Activated CD4-positive, alpha-beta memory T cell treated with anti-CD3 and anti-CD28 coated beads, Interleukin-2, amount 10 ng/mL, durations not matched to agents 7 days and 5 days (primary cell): Measurements from ENCODE around the gene PREX1. TPM values are rescaled to one million over a fixed set of nuclear protein-coding genes. Genes with fewer than 3 reads are reported as not detected.

Source experiments
- CTCF ChIA-PET: fragments of 350-600 bp; sonication (Branson Sonifier 250); formaldehyde crosslinking; loops from one replicate; lab custom pipeline; 2021; ENCODE audit warnings: antibody characterized with exemption, inconsistent platforms; lab: Charles Lee
- POLR2A ChIA-PET: fragments of 350-600 bp; sonication (Branson Sonifier 250); formaldehyde crosslinking; loops from one replicate; lab custom pipeline; 2021; ENCODE audit warnings: antibody characterized with exemption; lab: Charles Lee
- DNase-seq: peaks from one replicate; pipeline ENCODE4 v3.0.0-alpha.2; 2020
- H3K27ac Mint-ChIP-seq: one replicate; pipeline ENCODE4 v1.8.0; 2021; ENCODE audit warnings: mild to moderate bottlenecking, mixed read lengths
- H3K27me3 Mint-ChIP-seq: one replicate; pipeline ENCODE4 v1.8.0; 2021; ENCODE audit warnings: mixed read lengths
- H3K36me3 Mint-ChIP-seq: one replicate; pipeline ENCODE4 v1.8.0; 2021; ENCODE audit warnings: low read depth, mixed read lengths
- H3K4me1 Mint-ChIP-seq: one replicate; pipeline ENCODE4 v1.8.0; 2021; ENCODE audit warnings: mixed read lengths
- H3K4me3 Mint-ChIP-seq: one replicate; pipeline ENCODE4 v1.8.0; 2021; ENCODE audit warnings: mild to moderate bottlenecking, mixed read lengths
- H3K9me3 Mint-ChIP-seq: one replicate; pipeline ENCODE4 v1.8.0; 2021; ENCODE audit warnings: mixed read lengths
- total RNA-seq, 2 experiments: library from RNA; stranded (reverse); gene quantifications; one replicate each; pipeline ENCODE4 v1.2.3, GENCODE V29; 2021

The PREX1 gene
- total RNA-seq, 2 experiments from 2014 or later = 158 to 160 TPM

GRCh38 chr20:48717095-48717672 lies 110.6 kb downstream of the PREX1 start:
- Mint-ChIP-seq H3K36me3 (peaks cover 74% of the 10 kb centered on the region), H3K27ac (peak overlapping the region; percentile 95), H3K4me1 (peaks cover 91% of the 10 kb centered on the region), H3K27me3 (no peaks in the 10 kb centered on the region), H3K4me3 (peak overlapping the region; percentile 19), H3K9me3 (peaks cover 2% of the 10 kb centered on the region)
- no peak for DNase-seq
- CTCF ChIA-PET = interaction anchor here (0.8 to 1.7 kb wide), 5 partner anchors 14 to 160 kb away, joined by 3 to 5 read pairs (median 4); no protein-coding TSS in a partner anchor
- POLR2A ChIA-PET = interaction anchor here (0.6 to 5.2 kb wide), 12 partner anchors 11 to 110 kb away, joined by 3 to 38 read pairs (median 5); partner anchors contain the start of gene PREX1

- no peak for DNase-seq
- POLR2A ChIA-PET = interaction anchor here (0.7 to 5.2 kb wide), 16 partner anchors 8 to 111 kb away, joined by 3 to 38 read pairs (median 4); partner anchors contain the start of gene PREX1
- peak overlapping the region; percentile 95 for H3K27ac Mint-ChIP-seq
- H3K36me3 Mint-ChIP-seq = peaks cover 74% of the 10 kb centered on the region
- peaks cover 2% of the 10 kb centered on the region for H3K9me3 Mint-ChIP-seq
- H3K4me1 Mint-ChIP-seq = peaks cover 90% of the 10 kb centered on the region
- H3K4me3 Mint-ChIP-seq = peak overlapping the region; percentile 46
- H3K27me3 Mint-ChIP-seq = no peaks in the 10 kb centered on the region
- CTCF ChIA-PET = interaction anchor here (0.8 to 1.7 kb wide), 7 partner anchors 13 to 160 kb away, joined by 3 to 5 read pairs (median 4); no protein-coding TSS in a partner anchor
Observed at GRCh38 chr20:48716541-48716940, 111.3 kb downstream of the PREX1 start.

GRCh38 chr20:48716086-48716485 lies 111.7 kb downstream of the PREX1 start:
- Mint-ChIP-seq H3K4me3 (peak overlapping the region; percentile 46), H3K27me3 (no peaks in the 10 kb centered on the region), H3K36me3 (peaks cover 74% of the 10 kb centered on the region), H3K27ac (peak overlapping the region; percentile 95), H3K9me3 (peaks cover 2% of the 10 kb centered on the region), H3K4me1 (peaks cover 85% of the 10 kb centered on the region)
- ChIA-PET CTCF (interaction anchor here (0.8 to 1.7 kb wide), 6 partner anchors 13 to 161 kb away, joined by 3 to 4 read pairs (median 4); no protein-coding TSS in a partner anchor), POLR2A (interaction anchor here (0.6 to 5.2 kb wide), 15 partner anchors 9 to 111 kb away, joined by 3 to 38 read pairs (median 4); partner anchors contain the start of gene PREX1)
- peak; percentile 82 for DNase-seq

- Mint-ChIP-seq H3K9me3 (peaks cover 2% of the 10 kb centered on the region), H3K4me1 (peaks cover 77% of the 10 kb centered on the region), H3K36me3 (peaks cover 73% of the 10 kb centered on the region), H3K27ac (peak overlapping the region; percentile 48), H3K27me3 (no peaks in the 10 kb centered on the region), H3K4me3 (no peak overlapping the region)
- CTCF ChIA-PET = interaction anchor here (1.1 to 1.2 kb wide), 2 partner anchors 25 to 57 kb away, joined by 4 to 5 read pairs; no protein-coding TSS in a partner anchor
- no peak for DNase-seq
- POLR2A ChIA-PET = interaction anchor here (0.8 to 5.2 kb wide), 7 partner anchors 9 to 112 kb away, joined by 3 to 38 read pairs (median 7); partner anchors contain the start of gene PREX1
Observed at GRCh38 chr20:48714764-48715163, 113.0 kb downstream of the PREX1 start.

- H3K4me3 Mint-ChIP-seq = no peak overlapping the region
- H3K36me3 Mint-ChIP-seq = peaks cover 78% of the 10 kb centered on the region
- ChIA-PET POLR2A (interaction anchor here (0.9 to 1.6 kb wide), 2 partner anchors 78 to 115 kb away, joined by 3 to 4 read pairs; no protein-coding TSS in a partner anchor), CTCF (interaction anchor here (1.4 kb wide), 1 partner anchor 27 kb away, joined by 3 read pairs; no protein-coding TSS in a partner anchor)
- peaks cover 2% of the 10 kb centered on the region for H3K9me3 Mint-ChIP-seq
- no peak for DNase-seq
- H3K4me1 Mint-ChIP-seq = peaks cover 71% of the 10 kb centered on the region
- peak overlapping the region; percentile 10 for H3K27ac Mint-ChIP-seq
- H3K27me3 Mint-ChIP-seq = no peaks in the 10 kb centered on the region
Observed at GRCh38 chr20:48711696-48712464, 115.9 kb downstream of the PREX1 start.

GRCh38 chr20:48711044-48711428 lies 116.8 kb downstream of the PREX1 start:
- ChIA-PET POLR2A (interaction anchor here (1.6 kb wide), 1 partner anchor 116 kb away, joined by 4 read pairs; no protein-coding TSS in a partner anchor), CTCF (no interaction called here)
- Mint-ChIP-seq H3K27me3 (no peaks in the 10 kb centered on the region), H3K4me3 (no peak overlapping the region), H3K4me1 (peaks cover 71% of the 10 kb centered on the region), H3K9me3 (peaks cover 2% of the 10 kb centered on the region), H3K27ac (peak overlapping the region; percentile 35), H3K36me3 (peaks cover 84% of the 10 kb centered on the region)
- no peak for DNase-seq

GRCh38 chr20:48710341-48711043 lies 117.3 kb downstream of the PREX1 start:
- DNase-seq = no peak
- Mint-ChIP-seq H3K4me1 (peaks cover 69% of the 10 kb centered on the region), H3K36me3 (peaks cover 82% of the 10 kb centered on the region), H3K9me3 (peaks cover 2% of the 10 kb centered on the region), H3K27me3 (no peaks in the 10 kb centered on the region), H3K27ac (peak overlapping the region; percentile 35), H3K4me3 (no peak overlapping the region)
- CTCF ChIA-PET = interaction anchor here (0.7 kb wide), 1 partner anchor 194 kb away, joined by 4 read pairs; no protein-coding TSS in a partner anchor
- POLR2A ChIA-PET = no interaction called here

- Mint-ChIP-seq H3K4me3 (no peak overlapping the region), H3K27me3 (no peaks in the 10 kb centered on the region), H3K4me1 (peaks cover 66% of the 10 kb centered on the region), H3K36me3 (peaks cover 82% of the 10 kb centered on the region), H3K9me3 (peaks cover 2% of the 10 kb centered on the region), H3K27ac (no peak overlapping the region)
- ChIA-PET POLR2A (no interaction called here), CTCF (no interaction called here)
- no peak for DNase-seq
Observed at GRCh38 chr20:48709744-48710143, 118.1 kb downstream of the PREX1 start.

GRCh38 chr20:48709058-48709691 lies 118.6 kb downstream of the PREX1 start:
- POLR2A ChIA-PET = no interaction called here
- Mint-ChIP-seq H3K36me3 (peaks cover 82% of the 10 kb centered on the region), H3K9me3 (no peaks in the 10 kb centered on the region), H3K4me1 (peaks cover 63% of the 10 kb centered on the region), H3K27me3 (no peaks in the 10 kb centered on the region), H3K27ac (no peak overlapping the region), H3K4me3 (no peak overlapping the region)
- CTCF ChIA-PET = no interaction called here
- DNase-seq = no peak

- ChIA-PET CTCF (no interaction called here), POLR2A (no interaction called here)
- Mint-ChIP-seq H3K4me3 (no peak overlapping the region), H3K27me3 (no peaks in the 10 kb centered on the region), H3K27ac (peak overlapping the region; percentile 10), H3K9me3 (no peaks in the 10 kb centered on the region), H3K36me3 (peaks cover 83% of the 10 kb centered on the region), H3K4me1 (peaks cover 60% of the 10 kb centered on the region)
- no peak for DNase-seq
Observed at GRCh38 chr20:48708630-48709029, 119.2 kb downstream of the PREX1 start.

GRCh38 chr20:48708116-48708515 lies 119.7 kb downstream of the PREX1 start:
- Mint-ChIP-seq H3K4me1 (peaks cover 60% of the 10 kb centered on the region), H3K4me3 (no peak overlapping the region), H3K36me3 (peaks cover 88% of the 10 kb centered on the region), H3K27ac (no peak overlapping the region), H3K27me3 (no peaks in the 10 kb centered on the region), H3K9me3 (no peaks in the 10 kb centered on the region)
- no peak for DNase-seq
- CTCF ChIA-PET = interaction anchor here (1.3 kb wide), 1 partner anchor 50 kb away, joined by 4 read pairs; no protein-coding TSS in a partner anchor
- POLR2A ChIA-PET = interaction anchor here (4.1 kb wide), 1 partner anchor 8 kb away, joined by 17 read pairs; no protein-coding TSS in a partner anchor
